ENCODE data around the gene AQP1.

Gene AQP1

DNA sequence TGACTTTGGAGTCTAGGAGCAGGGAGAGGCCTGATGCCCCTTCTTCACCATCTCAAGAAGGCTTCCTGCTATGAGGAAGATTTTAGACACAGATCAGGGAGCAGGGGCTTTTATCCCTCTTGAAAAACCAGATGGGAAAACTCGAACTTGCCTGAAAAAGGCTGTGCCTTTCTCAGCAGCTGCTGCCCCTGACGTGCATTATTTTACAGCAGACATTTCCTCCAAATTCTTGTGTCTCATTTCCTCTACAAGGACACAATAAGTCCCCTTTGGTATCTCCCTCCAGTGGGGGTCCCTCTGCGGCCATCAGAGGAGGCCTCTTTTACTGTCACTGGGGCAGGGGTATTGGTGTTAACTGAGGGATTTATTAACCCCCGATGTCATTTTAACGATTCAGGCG, 38.0 kb upstream of the AQP1 start:
- no peak overlapping the region for H3K4me3 ChIP-seq (ENCODE audit: low read depth, low read length)
- DNase-seq (ENCODE audit: low read depth, low spot score) = no peak
- POLR2A ChIA-PET = no interaction called here
- CTCF ChIA-PET = no interaction called here
- TF ChIP-seq, protein P1, sequence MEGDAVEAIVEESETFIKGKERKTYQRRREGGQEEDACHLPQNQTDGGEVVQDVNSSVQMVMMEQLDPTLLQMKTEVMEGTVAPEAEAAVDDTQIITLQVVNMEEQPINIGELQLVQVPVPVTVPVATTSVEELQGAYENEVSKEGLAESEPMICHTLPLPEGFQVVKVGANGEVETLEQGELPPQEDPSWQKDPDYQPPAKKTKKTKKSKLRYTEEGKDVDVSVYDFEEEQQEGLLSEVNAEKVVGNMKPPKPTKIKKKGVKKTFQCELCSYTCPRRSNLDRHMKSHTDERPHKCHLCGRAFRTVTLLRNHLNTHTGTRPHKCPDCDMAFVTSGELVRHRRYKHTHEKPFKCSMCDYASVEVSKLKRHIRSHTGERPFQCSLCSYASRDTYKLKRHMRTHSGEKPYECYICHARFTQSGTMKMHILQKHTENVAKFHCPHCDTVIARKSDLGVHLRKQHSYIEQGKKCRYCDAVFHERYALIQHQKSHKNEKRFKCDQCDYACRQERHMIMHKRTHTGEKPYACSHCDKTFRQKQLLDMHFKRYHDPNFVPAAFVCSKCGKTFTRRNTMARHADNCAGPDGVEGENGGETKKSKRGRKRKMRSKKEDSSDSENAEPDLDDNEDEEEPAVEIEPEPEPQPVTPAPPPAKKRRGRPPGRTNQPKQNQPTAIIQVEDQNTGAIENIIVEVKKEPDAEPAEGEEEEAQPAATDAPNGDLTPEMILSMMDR (IDR thresholded peaks at IDR 0.05; ENCODE audit: insufficient read depth, low read length, missing control alignments) = no peak

DNA sequence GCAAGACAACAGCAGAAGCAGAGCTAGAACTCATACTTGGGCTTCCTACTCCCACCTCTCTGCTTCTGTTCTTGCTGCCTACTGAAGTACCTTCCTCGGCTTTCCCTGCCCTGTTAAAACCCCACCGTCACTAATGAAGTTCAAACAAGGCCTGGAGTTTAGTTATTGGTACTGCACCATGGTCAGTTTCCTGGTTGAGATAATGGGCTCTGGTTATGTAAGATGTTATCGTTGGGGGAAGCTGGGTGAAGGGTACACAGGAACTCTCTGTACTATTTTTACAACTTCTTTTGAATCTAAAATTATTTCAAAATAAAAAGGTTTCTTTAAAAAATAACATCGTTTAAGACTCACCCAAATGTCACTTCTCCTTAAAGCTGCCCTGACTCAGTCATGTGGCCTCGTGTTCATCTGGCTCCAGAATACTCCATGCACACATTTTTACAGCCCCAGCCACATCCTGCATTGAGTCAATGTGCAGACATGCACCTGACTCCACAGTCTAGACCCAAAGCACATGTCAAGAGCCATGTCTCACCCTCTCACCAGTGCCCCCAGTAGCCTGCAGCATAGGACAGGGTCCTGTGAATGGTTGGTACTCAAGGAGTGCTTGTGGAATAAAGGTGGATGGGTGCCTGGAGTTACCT, 36.9 kb upstream of the AQP1 start:
- TF ChIP-seq, protein P1 (IDR thresholded peaks at IDR 0.05; ENCODE audit: insufficient read depth, low read length, missing control alignments) = no peak
- no peak overlapping the region for H3K4me3 ChIP-seq (ENCODE audit: low read depth, low read length)
- CTCF ChIA-PET = no interaction called here
- POLR2A ChIA-PET = no interaction called here
- no peak for DNase-seq (ENCODE audit: low read depth, low spot score)

DNA sequence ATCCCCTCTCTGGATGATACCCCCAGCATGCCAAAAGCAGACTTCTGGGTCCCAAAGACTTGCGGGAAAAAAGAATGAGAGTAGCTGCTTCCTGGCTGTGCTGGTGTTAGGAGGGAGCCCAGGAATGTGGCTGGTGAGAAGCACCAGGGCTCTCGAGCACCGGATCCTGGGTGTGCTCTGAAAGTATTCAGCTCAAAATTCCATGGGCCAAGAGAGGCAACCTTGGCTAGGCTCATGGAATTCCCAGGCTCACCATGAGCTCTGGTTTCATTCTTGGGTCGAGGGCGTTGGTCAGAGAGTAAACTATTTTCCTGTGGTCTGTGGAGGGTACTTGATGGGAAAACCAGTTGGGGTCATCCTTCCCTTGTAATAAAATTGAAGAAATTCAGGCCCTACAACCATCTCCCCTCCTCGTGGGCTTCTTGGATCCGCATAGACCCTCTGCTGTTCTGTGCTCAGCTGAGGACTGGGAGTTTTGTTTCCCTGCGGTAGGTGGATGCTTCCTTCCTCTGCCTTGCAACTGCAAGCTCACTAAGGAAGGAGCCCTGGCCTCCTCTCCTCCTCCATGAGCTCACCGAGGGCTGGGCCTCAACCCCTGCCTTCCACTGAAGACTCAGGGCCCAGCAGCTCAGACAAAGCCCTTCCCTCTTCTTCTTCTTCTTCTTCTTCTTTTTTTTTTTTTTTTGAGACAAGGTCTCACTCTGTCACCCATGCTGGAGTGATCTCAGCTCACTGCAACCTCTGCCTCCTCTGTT, 34.5 kb upstream of the AQP1 start:
- POLR2A ChIA-PET = no interaction called here
- DNase-seq (ENCODE audit: low read depth, low spot score) = no peak
- TF ChIP-seq, protein P1 (IDR thresholded peaks at IDR 0.05; ENCODE audit: insufficient read depth, low read length, missing control alignments) = no peak
- CTCF ChIA-PET = interaction anchor here (0.7 kb wide), 1 partner anchor 17 kb away, joined by 3 read pairs; no protein-coding TSS in a partner anchor
- H3K4me3 ChIP-seq (ENCODE audit: low read depth, low read length) = no peak overlapping the region

DNA sequence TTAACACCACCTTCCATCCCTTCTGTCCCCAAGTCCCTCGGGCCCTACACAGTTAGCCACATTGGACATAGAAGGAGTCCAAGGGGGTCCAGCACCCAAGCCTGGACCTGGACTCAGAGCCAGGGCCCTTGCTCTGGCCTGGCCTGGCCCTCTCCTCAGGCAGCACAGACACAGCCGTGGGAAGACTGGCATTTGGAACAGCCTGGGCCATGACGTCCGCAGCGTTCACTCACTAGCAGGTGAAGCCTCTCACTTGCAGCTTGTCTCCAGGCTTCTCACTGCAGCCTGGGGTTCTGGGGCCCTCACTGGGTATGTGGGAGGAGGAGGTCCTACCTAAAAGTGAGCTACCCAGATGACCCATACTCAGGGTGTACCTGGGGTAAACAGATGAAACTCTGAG, 33.7 kb upstream of the AQP1 start:
- ChIA-PET CTCF (interaction anchor here (0.7 kb wide), 1 partner anchor 61 kb away, joined by 3 read pairs; no protein-coding TSS in a partner anchor), POLR2A (no interaction called here)
- no peak overlapping the region for H3K4me3 ChIP-seq (ENCODE audit: low read depth, low read length)
- TF ChIP-seq, protein P1 (IDR thresholded peaks at IDR 0.05; ENCODE audit: insufficient read depth, low read length, missing control alignments) = no peak
- DNase-seq (ENCODE audit: low read depth, low spot score) = no peak

DNA sequence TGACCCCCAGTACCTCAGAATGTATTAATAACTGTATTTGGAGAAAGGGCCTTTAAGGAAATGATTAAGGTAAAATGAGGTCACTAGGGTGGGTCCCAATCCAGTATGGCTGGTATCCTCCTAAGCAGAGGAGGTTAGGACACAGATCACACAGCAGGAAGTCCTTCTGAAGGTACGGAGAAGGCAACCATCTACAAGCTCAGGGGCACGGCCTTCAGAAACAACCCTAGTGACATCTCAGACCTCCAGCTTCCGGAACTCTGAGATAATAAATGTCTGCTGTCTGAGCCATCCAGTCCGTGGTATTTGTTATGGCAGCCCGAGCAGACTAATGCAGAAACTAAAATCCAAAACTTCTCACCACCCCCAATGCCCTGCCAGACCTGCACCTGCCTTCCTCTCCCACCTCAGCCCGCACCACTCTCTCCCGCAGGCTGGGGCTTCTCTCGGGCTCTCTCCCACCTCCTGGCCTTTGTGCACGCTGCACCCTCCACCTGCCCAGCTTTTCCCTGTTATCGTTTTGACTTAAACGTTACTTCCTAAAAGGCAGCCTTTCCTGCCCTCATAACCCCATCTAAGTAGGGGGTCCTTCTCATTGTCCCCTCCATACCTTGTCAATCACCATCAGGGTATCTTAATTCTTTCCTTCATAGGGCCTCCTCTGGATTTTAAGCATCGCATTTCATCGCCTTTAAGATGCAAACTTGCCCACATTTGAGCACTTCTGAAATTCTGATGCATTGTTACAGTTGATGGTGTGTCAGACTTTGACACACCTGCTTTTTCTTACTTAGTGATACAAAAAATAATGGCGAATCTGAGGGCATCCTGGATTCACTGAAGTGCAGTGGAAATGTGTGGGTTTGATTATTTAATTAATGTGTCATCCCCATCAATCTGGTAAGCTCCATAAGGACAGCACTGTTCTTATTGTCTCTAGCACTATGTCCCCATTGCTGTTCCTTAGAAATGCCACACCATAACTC, 32.2 kb upstream of the AQP1 start:
- ChIA-PET POLR2A (no interaction called here), CTCF (interaction anchor here (0.9 kb wide), 1 partner anchor 753 kb away, joined by 3 read pairs; no protein-coding TSS in a partner anchor)
- no peak for DNase-seq (ENCODE audit: low read depth, low spot score)
- TF ChIP-seq, protein P1 (IDR thresholded peaks at IDR 0.05; ENCODE audit: insufficient read depth, low read length, missing control alignments) = no peak
- no peak overlapping the region for H3K4me3 ChIP-seq (ENCODE audit: low read depth, low read length)
